ENCODE results near the gene RHOF.
"Not testable (repeated sequence)": the region's sequence is repeated elsewhere in the genome, so short reads cannot be mapped to it uniquely, and the experiment has no call there.

RHOF gene

DNA sequence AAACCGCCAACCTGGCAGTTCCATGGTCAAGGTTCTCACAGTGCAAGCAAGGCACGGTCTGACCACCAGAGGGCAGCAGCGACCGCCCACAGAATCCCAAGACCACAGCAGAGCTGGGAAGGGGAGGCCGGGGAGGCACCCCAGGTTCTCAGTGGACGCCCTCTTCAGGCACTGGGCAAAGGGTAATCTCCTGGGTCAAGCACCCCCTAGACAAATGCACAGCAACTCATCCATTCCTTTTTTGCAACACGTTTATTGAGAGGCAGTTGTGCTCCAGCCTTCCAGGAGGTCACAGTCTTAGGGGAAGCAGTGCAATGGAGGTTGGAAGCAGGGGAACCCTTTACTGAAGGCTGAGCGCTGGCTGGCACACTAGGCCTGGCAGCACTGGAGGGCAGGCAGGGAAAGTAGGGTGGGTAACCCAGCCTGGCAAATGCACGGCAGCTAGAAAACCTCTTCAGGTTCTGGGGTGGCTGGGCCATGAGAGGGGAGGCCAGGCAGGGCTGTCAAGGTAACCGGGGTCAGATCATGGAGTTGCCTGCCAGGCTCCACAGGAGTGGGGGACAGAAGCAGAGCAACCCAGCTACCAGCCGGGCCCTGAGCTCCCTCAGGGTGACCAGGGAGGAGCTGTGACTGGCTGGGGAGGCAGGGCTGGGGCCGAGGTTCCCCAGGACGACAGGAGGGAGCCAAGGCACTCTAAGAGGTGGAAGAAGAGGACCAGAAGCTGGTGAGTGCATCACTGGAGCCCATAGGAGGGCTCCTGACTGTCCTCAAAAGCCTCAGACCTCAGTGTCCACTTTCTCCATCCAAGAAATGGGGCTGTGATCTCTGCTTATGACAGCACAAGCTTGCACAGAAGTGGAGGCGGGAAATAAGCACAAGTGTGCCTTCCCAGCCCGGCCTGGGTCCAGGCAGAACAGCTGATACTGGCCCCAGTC is 1.8 kb upstream of the RHOF start:
- TF ChIP-seq, protein P1, sequence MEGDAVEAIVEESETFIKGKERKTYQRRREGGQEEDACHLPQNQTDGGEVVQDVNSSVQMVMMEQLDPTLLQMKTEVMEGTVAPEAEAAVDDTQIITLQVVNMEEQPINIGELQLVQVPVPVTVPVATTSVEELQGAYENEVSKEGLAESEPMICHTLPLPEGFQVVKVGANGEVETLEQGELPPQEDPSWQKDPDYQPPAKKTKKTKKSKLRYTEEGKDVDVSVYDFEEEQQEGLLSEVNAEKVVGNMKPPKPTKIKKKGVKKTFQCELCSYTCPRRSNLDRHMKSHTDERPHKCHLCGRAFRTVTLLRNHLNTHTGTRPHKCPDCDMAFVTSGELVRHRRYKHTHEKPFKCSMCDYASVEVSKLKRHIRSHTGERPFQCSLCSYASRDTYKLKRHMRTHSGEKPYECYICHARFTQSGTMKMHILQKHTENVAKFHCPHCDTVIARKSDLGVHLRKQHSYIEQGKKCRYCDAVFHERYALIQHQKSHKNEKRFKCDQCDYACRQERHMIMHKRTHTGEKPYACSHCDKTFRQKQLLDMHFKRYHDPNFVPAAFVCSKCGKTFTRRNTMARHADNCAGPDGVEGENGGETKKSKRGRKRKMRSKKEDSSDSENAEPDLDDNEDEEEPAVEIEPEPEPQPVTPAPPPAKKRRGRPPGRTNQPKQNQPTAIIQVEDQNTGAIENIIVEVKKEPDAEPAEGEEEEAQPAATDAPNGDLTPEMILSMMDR (IDR thresholded peaks at IDR 0.05; ENCODE audit: low read depth, low read length) = peak; percentile 97
- Histone ChIP-seq H3K27me3 (no peaks in the 10 kb centered on the region), H3K4me3 (ENCODE audit: low read depth, low read length) (peak overlapping the region; percentile 66), H3K36me3 (peaks cover 28% of the 10 kb centered on the region), H3K9me3 (no peaks in the 10 kb centered on the region), H3K4me1 (peaks cover 16% of the 10 kb centered on the region)
- DNase-seq = peak; percentile 88

DNA sequence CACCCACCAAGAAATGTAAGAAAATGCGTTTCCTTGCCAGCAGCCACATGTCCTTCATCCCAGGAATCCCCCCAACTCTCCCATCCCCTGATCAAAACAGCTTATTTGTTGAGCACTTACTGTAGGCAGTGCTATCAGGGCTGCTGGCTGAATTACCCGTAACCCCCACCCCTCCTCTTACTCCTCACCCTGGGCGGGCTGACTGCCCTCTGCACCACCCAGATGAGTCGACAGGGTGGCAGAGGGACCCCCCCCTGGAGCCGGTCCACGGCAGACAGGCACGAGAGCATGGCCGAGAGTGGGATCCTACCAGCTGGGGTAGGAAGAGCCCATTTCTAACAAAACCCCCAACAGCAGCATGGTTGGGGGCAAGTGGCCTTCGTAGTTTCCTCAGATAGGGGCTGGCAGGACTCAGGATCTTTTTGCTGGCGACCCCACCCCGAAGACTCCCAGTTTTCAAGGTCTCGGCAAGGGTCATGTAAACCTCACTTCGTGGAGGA is 1.1 kb upstream of the RHOF start:
- Histone ChIP-seq H3K36me3 (peaks cover 26% of the 10 kb centered on the region), H3K27me3 (no peaks in the 10 kb centered on the region), H3K4me1 (peaks cover 16% of the 10 kb centered on the region), H3K9me3 (no peaks in the 10 kb centered on the region), H3K4me3 (ENCODE audit: low read depth, low read length) (peak overlapping the region; percentile 66)
- peak; percentile 44 for DNase-seq
- TF ChIP-seq, protein P1 (IDR thresholded peaks at IDR 0.05; ENCODE audit: low read depth, low read length) = no peak

DNA sequence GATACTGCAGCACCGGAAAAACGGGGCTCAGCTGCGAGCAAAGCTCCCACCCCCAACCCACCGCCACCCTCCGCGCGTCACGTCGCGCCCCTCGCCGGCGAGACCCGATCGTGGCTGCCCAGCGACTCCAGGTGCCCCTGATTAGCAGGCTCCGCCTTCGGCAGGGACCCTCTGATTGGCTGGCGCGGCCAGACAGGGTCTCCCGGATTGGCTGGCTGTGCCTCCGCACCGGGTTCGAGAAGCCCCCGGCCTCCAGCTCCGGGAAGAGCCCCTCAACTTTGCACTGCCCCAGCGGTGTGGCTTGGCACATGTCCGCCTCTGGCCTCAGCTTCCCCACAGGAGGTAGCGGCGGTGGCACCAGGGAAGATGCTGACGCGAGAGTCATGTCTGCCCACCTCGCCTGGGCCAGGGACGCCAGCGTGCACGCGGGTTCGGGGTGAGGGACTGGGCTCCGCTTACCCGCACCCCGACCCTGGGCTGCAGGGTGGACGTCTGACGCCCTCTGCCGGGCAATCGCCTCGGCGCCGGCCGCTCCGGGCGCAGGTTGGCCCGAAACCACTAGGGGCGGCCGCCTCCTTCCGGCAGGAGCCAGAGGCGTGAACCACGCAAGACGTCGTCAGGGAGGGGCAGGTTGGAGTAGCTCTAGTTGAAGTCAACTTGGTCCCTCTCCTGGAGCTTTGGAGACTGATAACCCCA is 498 bp upstream of the RHOF start:
- Histone ChIP-seq H3K4me3 (ENCODE audit: low read depth, low read length) (peak overlapping the region; percentile 66), H3K36me3 (peaks cover 22% of the 10 kb centered on the region), H3K4me1 (peaks cover 16% of the 10 kb centered on the region), H3K9me3 (no peaks in the 10 kb centered on the region), H3K27me3 (no peaks in the 10 kb centered on the region)
- TF ChIP-seq, protein P1 (IDR thresholded peaks at IDR 0.05; ENCODE audit: low read depth, low read length) = peak; percentile 99
- DNase-seq = peak; percentile 92

DNA sequence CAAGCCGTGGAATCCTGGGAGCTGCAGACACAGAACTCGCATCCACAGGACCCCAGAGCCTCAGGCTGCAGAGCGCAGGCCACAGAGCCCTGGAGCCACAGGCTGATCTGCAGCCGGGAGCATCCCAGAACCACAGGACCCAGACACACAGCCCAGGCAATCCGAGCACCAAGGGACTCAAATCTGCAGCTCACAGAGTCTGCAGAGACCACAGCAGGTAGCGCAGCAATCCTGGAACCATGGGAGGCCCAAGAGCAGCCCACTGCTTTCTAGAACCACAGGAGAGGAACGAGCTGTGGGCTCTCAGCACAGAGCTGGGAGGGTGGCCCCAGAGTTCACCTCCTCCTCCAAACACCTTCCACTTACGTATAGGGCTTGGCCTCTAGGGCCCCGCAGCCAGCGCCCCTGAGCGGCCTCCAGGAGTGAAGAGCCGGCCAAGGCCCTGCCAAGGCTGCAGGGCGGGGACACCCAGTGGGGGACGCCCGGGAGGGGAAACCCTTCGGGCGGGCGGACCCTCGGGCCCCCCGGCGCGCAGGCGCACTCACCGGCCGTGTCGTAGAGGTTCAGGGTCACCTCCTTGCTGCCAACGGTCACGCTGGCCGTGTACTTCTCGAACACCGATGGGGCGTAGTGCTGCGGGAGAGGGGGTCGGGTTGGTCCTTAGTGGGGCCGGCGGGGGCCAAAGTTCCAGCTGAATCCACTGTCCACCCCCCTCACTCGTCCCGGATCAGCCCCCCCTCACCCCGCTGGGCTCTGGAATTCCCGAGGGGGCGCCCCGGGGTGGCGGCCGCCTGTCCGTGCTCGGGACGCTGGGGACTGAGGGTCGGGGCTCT is 665 bp downstream of the RHOF start:
- peak overlapping the region; percentile 66 for H3K4me3 ChIP-seq (ENCODE audit: low read depth, low read length)
- DNase-seq = peak; percentile 16
- no peaks in the 10 kb centered on the region for H3K9me3 ChIP-seq
- peaks cover 14% of the 10 kb centered on the region for H3K4me1 ChIP-seq
- H3K27me3 ChIP-seq = no peaks in the 10 kb centered on the region
- TF ChIP-seq, protein P1 (IDR thresholded peaks at IDR 0.05; ENCODE audit: low read depth, low read length) = no peak
- peaks cover 19% of the 10 kb centered on the region for H3K36me3 ChIP-seq

DNA sequence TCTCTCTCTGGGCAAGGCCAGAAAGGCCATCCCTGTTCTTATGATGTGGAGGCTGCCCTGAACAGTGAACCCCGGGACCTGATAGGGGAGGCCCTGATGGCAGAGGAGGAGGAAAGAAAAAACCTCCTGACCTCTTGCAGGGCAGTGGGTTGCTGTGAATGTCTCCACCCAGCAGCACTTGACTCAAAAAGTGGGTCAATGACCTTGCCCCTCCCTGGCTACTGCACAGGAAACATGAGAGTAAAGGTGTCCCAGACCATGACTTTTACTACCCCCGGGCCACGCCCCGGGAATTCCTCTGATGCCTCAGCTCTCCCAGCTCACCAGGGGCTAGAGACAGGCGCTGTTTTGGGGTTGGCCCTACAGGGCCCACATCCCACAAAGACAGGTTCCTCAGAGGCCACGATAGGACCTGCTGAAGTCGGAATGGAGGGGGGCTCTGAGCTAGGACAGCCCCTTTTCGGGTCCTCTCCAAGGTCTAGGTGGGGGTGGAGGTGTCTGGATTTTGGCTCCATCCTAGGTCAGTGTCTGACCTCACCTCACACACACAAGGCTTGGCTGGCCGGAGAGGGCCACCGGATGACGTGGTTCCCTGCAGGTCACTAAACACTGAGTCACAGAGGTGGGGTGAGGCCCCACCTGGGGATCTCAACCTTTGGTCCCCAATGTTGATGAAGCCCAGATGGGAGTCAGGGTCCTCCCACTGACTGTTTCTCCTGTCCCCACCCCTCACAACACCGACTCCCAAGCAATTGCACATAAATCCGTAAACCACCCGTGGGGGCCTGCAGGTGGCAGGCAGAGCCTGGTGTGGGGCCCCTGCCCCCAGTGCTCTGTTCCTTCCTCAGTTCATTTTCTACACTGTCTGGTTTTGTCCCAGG is 1.6 kb downstream of the RHOF start:
- Histone ChIP-seq H3K9me3 (no peaks in the 10 kb centered on the region), H3K36me3 (peaks cover 14% of the 10 kb centered on the region), H3K4me1 (peaks cover 10% of the 10 kb centered on the region), H3K4me3 (ENCODE audit: low read depth, low read length) (no peak overlapping the region), H3K27me3 (no peaks in the 10 kb centered on the region)
- peak; percentile 4 for DNase-seq
- TF ChIP-seq, protein P1 (IDR thresholded peaks at IDR 0.05; ENCODE audit: low read depth, low read length) = 0 out of 2 replicates have a peak, but pooled peaks have one; percentile 3

DNA sequence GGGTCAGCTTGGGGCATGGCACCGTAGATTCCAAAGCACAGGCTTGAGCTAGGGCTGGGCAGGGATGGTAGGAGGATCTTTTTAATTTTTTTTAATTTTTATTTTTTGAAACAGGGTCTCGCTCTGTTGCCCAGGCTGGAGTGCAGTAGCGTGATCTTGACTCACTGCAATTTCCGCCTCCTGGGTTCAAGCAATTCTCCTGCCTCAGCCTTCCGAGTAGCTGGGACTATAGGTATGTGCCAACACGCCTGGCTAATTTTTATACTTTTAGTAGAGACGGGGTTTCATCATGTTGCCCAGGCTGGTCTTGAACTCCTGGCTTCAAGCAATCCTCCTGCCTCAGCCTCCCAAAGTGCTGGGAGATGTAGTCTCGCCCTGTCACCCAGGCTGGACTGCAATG is 2.7 kb downstream of the RHOF start:
- H3K4me1 ChIP-seq; DNase-seq; H3K27me3 ChIP-seq; H3K4me3 ChIP-seq (ENCODE audit: low read depth, low read length); H3K9me3 ChIP-seq; H3K36me3 ChIP-seq: not testable (repeated sequence)

Data from BE2C (cell line).